CD4-positive, alpha-beta T cell treated with Interleukin-12 subunit alpha and Interleukin-12 subunit beta, for 1 hour (primary cell): ENCODE data around the gene TJP2.

Source experiments
- DNase-seq: peaks from one replicate; pipeline ENCODE4 v3.0.0-alpha.2; 2020

The TJP2 gene

DNA sequence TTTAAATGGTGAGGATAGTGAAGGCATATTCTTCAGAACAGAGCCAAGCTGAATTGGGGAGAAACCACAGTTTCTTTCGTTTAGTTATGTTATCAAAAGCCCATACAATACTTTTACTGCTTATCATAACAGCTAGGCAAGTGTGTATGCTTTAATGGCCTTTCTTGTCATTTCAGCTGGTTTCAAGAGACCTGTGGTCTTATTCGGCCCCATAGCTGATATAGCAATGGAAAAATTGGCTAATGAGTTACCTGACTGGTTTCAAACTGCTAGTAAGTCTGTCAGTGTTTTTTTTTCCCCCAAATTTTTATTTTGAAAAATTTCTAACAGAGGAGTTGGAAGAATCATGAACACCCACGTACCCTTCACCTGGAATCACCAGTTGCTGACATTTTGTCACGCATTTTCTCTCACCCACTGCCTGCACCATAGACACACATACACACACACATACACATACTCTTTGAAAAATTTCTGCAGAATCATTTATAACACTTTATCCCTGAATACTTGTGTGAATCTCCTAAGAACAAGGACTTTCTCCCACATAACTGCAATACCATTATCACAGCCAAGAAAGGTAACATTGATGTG lies 63.7 kb downstream of the TJP2 start:
- DNase-seq: no peak

GRCh38 chr9:69243116-69243515 lies 69.0 kb downstream of the TJP2 start:
- DNase-seq: no peak

GRCh38 chr9:69246629-69247028 lies 72.6 kb downstream of the TJP2 start:
- DNase-seq: no peak

DNA sequence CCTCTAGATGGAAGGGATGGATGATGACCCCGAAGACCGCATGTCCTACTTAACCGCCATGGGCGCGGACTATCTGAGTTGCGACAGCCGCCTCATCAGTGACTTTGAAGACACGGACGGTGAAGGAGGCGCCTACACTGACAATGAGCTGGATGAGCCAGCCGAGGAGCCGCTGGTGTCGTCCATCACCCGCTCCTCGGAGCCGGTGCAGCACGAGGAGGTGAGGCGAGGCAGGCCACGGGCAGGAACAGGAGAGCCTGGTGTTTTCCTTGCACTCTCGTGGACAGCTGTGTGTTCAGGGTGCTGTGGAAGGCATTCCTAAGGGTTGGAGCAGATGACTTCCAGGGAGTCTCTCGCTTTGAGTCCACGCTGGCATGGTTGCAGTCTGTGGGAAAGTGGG lies 73.9 kb downstream of the TJP2 start:
- DNase-seq: no peak

- no peak for DNase-seq
Measured at GRCh38 chr9:69249337-69249736, 75.3 kb downstream of the TJP2 start.

GRCh38 chr9:69250681-69251080 lies 76.6 kb downstream of the TJP2 start:
- no peak for DNase-seq

DNA sequence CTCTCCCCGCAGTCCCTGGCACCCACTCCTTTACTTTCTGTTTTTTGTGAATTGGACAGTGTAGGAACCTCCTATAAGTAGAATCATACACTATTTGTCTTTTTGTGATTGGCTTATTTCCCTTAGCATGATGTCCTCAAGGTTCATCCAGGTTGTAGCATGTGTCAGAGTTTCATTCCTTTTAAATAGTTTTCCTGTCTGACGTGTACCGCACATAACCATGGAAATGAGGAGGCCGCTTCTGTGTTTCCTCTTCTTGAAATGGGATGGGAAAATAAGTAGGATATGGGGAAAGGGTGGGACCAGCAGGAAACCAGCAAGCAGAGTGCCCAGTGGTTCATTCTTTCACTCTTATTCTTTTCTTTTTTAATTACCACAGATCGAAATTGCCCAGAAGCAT lies 78.4 kb downstream of the TJP2 start:
- no peak for DNase-seq

DNA sequence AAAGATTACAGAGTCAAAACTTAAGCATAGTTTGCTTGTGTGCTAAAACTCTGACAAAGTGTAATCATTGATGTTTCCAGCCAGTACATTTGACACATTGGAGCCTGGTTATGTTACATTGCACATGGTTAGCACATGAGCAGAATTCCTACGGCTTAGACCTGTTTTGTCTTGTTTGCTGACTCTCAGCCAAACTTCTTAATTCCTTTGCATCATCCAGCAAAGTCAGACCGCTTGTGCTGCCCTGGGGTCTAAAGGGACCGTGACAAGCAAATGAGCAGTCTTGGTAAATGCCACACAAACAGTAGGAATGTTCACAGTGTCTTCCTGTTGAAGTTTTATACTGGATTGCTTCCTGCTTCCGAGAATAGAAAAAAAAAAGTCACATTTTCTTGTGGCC lies 79.0 kb downstream of the TJP2 start:
- no peak for DNase-seq

GRCh38 chr9:69254223-69254622 lies 80.1 kb downstream of the TJP2 start:
- DNase-seq: no peak

DNA sequence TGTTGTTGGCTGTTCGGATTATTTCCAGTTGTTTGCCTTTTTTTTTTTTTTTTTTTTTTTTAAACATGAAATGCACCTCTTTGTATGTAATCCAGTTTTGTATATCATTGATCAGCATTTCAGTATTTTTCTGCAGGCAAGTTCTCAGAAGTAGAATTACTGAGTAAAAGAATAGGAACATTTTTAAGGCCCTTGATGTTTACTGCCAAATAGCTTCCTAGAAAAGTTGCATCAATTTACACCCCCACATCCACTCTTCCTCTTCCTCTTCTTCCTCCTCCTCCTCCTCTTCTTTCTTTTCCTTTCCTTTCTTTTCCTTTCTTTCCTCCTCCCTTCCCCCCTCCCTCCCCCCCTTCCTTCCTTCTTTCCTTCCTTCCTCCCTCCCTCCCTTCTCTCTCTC lies 81.5 kb downstream of the TJP2 start:
- no peak for DNase-seq

DNA sequence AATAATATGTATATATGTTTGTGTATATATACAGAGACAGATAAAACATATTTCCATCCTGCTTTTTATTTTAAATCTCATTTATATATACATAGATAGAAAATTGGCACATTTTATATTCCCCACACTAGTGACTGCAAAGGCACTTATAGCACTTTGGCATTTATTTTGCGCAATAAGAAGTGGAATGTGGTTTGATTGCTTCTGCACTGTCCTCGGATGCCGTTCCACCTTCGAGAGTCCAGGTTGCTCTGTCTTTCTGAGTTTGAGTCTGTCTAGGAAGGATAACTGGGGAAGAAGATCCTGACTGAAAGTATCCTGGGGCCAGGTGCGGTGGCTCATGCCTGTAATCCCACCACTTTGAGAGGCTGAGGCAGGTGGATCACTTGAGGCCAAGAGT lies 84.5 kb downstream of the TJP2 start:
- no peak for DNase-seq

GRCh38 chr9:69260161-69260560 lies 86.1 kb downstream of the TJP2 start:
- DNase-seq: no peak

GRCh38 chr9:69261636-69262035 lies 87.6 kb downstream of the TJP2 start:
- DNase-seq: no peak

GRCh38 chr9:69264526-69264925 lies 90.4 kb downstream of the TJP2 start:
- no peak for DNase-seq

GRCh38 chr9:69265891-69266290 lies 91.8 kb downstream of the TJP2 start:
- DNase-seq: no peak

DNA sequence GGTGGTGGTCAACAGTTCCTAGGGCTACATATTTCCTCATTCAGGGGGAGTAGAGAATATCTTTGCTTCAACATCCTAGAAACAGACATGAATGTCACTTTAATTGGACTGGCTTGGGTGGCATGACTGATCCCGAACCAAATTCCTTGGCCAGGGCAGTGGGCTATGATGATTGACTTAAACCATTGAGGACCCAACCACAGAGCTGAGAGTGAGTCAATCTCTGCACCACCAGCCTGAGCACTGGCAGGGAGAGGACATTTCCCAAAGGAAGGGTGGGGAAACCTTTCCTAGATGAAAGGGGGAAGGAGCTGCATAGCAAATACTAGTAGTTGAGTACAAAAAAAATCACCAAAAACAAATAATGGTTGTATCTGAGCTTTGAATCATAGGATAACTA lies 98.1 kb downstream of the TJP2 start:
- no peak for DNase-seq

GRCh38 chr9:69273161-69273560 lies 99.1 kb downstream of the TJP2 start:
- DNase-seq: no peak

- no peak for DNase-seq
Measured at GRCh38 chr9:69276775-69277174, 102.7 kb downstream of the TJP2 start.

DNA sequence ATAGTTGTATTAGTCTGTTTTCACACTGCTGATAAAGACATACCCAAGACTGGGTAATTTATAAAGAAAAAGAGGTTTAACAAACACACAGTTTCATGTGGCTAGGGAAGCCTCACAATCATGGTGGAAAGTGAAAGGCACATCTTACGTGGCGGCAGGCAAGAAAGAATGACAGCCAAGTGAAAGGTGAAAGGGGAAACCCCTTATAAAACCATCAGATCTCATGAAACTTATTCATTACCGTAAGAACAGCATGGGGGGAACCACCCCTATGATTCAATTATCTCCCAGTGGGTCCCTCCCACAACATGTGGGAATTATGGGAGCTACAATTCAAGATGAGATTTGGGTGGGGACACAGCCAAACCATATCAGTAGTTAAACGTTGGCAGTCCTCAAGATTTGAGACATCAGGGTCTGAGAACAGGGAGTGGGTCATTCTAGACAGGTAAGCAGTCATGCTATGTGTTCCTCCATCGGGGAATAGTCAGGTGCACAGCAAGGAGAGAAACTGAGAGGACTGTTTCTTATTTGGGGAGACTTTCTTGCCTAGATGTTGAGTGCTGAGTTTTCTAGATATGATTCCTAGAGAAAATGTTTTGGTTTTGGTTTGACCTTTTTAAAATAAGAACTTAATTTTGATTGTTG lies 105.1 kb downstream of the TJP2 start:
- DNase-seq: no peak

GRCh38 chr9:69279733-69280132 lies 105.7 kb downstream of the TJP2 start:
- no peak for DNase-seq

GRCh38 chr9:69283003-69283402 lies 108.9 kb downstream of the TJP2 start:
- DNase-seq: no peak

DNA sequence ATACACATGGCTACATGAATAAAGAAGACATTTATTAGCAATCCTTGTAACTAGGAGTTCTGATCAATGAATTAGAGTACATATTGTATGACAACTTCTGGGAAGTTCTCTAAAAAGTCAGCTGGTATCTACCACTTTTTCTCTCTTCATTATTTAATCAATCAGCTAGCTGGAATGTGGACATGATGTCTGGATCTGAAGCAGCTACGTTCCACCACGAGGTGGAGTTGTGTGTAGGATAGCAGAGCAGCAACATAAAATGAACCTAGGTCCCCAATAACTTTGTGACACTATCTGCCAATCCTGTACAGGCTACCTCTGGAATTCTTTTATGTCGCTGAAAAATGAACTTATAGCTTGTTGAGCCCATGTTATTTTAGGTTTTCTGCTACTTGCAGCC lies 118.0 kb downstream of the TJP2 start:
- DNase-seq: no peak

- no peak for DNase-seq
Measured at GRCh38 chr9:69293156-69293555, 119.1 kb downstream of the TJP2 start.

- DNase-seq: no peak
Measured at GRCh38 chr9:69295872-69296552, 121.9 kb downstream of the TJP2 start.
